ENCODE results near the gene PCDH8.

- TF ChIP-seq, protein P1, sequence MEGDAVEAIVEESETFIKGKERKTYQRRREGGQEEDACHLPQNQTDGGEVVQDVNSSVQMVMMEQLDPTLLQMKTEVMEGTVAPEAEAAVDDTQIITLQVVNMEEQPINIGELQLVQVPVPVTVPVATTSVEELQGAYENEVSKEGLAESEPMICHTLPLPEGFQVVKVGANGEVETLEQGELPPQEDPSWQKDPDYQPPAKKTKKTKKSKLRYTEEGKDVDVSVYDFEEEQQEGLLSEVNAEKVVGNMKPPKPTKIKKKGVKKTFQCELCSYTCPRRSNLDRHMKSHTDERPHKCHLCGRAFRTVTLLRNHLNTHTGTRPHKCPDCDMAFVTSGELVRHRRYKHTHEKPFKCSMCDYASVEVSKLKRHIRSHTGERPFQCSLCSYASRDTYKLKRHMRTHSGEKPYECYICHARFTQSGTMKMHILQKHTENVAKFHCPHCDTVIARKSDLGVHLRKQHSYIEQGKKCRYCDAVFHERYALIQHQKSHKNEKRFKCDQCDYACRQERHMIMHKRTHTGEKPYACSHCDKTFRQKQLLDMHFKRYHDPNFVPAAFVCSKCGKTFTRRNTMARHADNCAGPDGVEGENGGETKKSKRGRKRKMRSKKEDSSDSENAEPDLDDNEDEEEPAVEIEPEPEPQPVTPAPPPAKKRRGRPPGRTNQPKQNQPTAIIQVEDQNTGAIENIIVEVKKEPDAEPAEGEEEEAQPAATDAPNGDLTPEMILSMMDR (IDR thresholded peaks at IDR 0.05): no peak
- TF ChIP-seq POLR2A (IDR thresholded peaks at IDR 0.05): no peak
Observed at GRCh38 chr13:52849291-52850071, 1.0 kb upstream of the PCDH8 start.

Measured in right lobe of liver (tissue), 4 donors.